Skeletal muscle satellite cell (primary cell): Measurements from ENCODE around the gene BST1.

Experiments
- H3K27me3 ChIP-seq: 2 replicates; pipeline ENCODE4 v1.7.0; 2013; ENCODE audit warnings: low read length; ENCODE audit not compliant: control insufficient read depth, insufficient read depth
- H3K36me3 ChIP-seq: 2 replicates; pipeline ENCODE4 v1.7.0; 2013; ENCODE audit warnings: mild to moderate bottlenecking, control low read depth, low read length; ENCODE audit not compliant: insufficient read depth
- H3K4me1 ChIP-seq: 2 replicates; pipeline ENCODE4 v1.7.0; 2013; ENCODE audit warnings: low read length; ENCODE audit not compliant: control insufficient read depth, insufficient read depth
- H3K4me2 ChIP-seq: 2 replicates; pipeline ENCODE4 v1.7.0; 2013; ENCODE audit warnings: mild to moderate bottlenecking, low read length
- H3K4me3 ChIP-seq: 2 replicates; pipeline ENCODE4 v1.7.0; 2013; ENCODE audit warnings: low read length
- H3K9ac ChIP-seq: 2 replicates; pipeline ENCODE4 v1.7.0; 2013; ENCODE audit warnings: mild to moderate bottlenecking, low read depth, low read length, moderate library complexity
- H3K9me3 ChIP-seq: replicated peaks from 2 replicates; pipeline ENCODE4 v1.7.0; 2013; ENCODE audit warnings: mild to moderate bottlenecking, control low read depth, low read length

Gene BST1

GRCh38 chr4:15774020-15774420 is 71.2 kb downstream of the BST1 start:
- Histone ChIP-seq H3K4me3 (no peak overlapping the region), H3K9ac (no peak overlapping the region), H3K9me3 (no peaks in the 10 kb centered on the region), H3K36me3 (no peaks in the 10 kb centered on the region), H3K4me2 (no peak overlapping the region), H3K4me1 (peaks cover 9% of the 10 kb centered on the region), H3K27me3 (peaks cover 70% of the 10 kb centered on the region)

DNA sequence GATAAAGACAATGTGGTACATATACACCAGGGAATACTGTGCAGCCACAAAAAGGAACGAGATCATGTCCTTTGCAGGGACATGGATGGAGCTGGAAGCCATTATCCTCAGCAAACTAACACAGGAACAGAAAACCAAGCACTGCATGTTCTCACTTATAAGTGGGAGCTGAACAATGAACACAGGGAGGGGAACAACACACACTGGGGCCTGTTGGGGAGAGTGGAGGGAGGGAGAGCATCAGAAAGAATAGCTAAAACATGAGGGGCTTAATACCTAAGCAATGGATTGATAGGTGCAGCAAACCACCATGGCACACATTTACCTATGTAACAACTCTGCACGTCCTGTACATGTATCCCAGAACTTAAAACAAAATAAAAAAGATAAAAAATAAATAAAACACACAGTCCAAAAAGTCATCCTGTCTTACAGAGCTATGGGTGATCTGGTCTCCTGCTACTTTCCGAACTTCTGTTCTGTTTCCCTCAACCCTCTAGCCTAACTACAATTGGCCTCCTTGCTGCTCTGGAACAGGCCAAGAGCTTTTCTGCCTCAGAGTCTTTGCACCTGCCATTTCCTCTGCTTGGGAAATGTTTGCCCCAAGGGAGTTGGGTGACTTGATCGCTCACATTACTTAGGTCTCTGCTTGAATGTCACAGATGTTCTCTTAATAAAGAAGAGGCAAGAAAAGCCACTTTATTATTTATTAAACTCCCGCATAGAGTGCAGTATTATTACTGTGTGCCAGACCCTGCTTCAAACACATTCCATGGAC is 74.2 kb downstream of the BST1 start:
- peaks cover 12% of the 10 kb centered on the region for H3K4me1 ChIP-seq
- H3K36me3 ChIP-seq: no peaks in the 10 kb centered on the region
- peaks cover 77% of the 10 kb centered on the region for H3K27me3 ChIP-seq
- H3K9me3 ChIP-seq: no peaks in the 10 kb centered on the region
- H3K4me3 ChIP-seq: no peak overlapping the region
- no peak overlapping the region for H3K4me2 ChIP-seq
- no peak overlapping the region for H3K9ac ChIP-seq

GRCh38 chr4:15777697-15778288 is 74.9 kb downstream of the BST1 start:
- Histone ChIP-seq H3K36me3 (no peaks in the 10 kb centered on the region), H3K9ac (no peak overlapping the region), H3K4me3 (no peak overlapping the region)

DNA sequence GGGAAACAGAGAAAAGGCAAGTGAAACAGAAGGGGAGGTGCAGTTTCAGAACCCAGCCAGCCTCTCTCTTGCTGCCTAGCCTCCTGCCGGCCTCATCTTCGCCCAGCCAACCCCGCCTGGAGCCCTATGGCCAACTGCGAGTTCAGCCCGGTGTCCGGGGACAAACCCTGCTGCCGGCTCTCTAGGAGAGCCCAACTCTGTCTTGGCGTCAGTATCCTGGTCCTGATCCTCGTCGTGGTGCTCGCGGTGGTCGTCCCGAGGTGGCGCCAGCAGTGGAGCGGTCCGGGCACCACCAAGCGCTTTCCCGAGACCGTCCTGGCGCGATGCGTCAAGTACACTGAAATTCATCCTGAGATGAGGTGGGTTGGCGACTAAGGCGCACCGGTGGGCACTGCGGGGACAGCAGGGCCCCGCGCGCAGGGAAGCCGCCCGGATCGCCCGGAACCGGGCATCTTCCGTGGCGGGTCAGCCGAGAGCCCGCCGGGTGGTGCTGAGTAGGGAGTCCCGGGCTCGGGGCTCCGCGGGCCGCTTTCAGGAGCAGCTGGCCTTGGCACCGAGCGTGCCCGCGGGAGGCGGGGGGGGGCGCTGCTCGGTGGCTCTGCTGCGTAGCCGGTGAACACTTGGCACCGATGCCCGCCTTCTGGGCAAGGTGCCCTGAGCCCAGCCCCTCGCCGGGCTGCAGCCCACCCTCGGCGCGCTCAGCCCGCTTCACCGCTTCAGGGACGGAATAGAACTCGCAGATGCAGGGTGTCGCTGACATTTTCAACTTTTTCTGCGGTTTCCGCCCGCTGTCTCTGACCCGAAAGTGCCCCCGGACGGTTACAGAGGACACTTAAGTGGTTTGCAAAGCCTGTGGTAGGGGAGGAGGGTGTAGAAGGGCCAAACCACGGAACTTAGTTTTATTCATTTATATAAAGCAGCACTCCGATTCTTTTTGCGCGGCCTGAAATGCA is 75.7 kb downstream of the BST1 start, which contains the start of gene CD38:
Gene CD38, plus strand, starts transcription at position 40 of the 953 bp plus-strand sequence. Its CDS starts 87 bp downstream, at position 127.
- Histone ChIP-seq H3K36me3 (no peaks in the 10 kb centered on the region), H3K27me3 (peaks cover 78% of the 10 kb centered on the region), H3K4me1 (peaks cover 12% of the 10 kb centered on the region), H3K4me2 (peak within 1 kb of the TSS; percentile 74), H3K9ac (no peak within 1 kb of the TSS), H3K4me3 (peak within 1 kb of the TSS; percentile 56), H3K9me3 (no peaks in the 10 kb centered on the region)

More at GRCh38 chr4:15777697-15778288, 74.9 kb downstream of the BST1 start:
- H3K4me1 ChIP-seq: peaks cover 12% of the 10 kb centered on the region
- H3K9me3 ChIP-seq: no peaks in the 10 kb centered on the region
- peak overlapping the region; percentile 74 for H3K4me2 ChIP-seq
- peaks cover 76% of the 10 kb centered on the region for H3K27me3 ChIP-seq

DNA sequence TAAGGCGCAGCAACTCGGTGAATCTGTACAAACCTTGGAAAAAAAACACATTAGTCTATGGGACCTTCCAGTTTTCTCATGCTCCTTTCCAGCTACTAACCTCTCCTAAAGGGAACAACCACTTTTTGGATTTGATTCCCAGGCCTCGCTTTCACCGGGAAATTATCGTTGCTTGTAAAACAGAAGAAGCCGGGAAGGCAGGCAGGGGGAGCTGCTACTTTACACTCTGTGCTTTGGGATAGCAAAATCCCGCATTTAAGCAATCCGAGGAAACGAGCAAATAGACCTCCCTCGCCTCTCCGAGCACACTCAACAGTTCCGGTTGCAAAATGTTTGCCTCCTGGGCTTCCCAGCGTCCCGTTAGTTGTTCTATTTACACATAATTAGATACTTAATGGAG is 76.4 kb downstream of the BST1 start:
- H3K27me3 ChIP-seq: peaks cover 80% of the 10 kb centered on the region
- peaks cover 12% of the 10 kb centered on the region for H3K4me1 ChIP-seq
- peak overlapping the region; percentile 56 for H3K4me3 ChIP-seq
- no peaks in the 10 kb centered on the region for H3K9me3 ChIP-seq
- H3K9ac ChIP-seq: no peak overlapping the region
- peak overlapping the region; percentile 74 for H3K4me2 ChIP-seq
- no peaks in the 10 kb centered on the region for H3K36me3 ChIP-seq

DNA sequence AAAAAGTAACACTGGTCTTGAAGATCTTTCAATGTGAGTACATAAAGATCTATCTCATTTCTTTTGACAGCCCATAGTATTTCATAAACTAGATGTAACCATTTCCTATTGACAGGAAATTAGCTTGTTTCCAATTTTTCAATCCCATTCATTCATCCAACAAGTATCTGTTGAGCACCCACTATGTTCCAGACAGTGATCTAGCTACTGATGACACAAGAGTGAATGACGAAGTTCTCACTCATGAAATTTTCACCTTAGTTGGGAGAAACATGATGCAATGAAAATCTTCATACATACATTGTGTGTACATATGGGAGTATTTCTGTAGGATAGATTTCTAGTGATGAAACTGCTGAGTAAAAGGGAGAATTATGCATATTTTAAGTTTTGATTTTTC is 76.9 kb downstream of the BST1 start:
- H3K4me1 ChIP-seq: peaks cover 12% of the 10 kb centered on the region
- H3K36me3 ChIP-seq: no peaks in the 10 kb centered on the region
- peak overlapping the region; percentile 74 for H3K4me2 ChIP-seq
- H3K4me3 ChIP-seq: no peak overlapping the region
- no peak overlapping the region for H3K9ac ChIP-seq
- no peaks in the 10 kb centered on the region for H3K9me3 ChIP-seq
- peaks cover 75% of the 10 kb centered on the region for H3K27me3 ChIP-seq

GRCh38 chr4:15781427-15782095 is 78.7 kb downstream of the BST1 start:
- Histone ChIP-seq H3K4me1 (peaks cover 12% of the 10 kb centered on the region), H3K36me3 (no peaks in the 10 kb centered on the region), H3K4me3 (no peak overlapping the region)

More at GRCh38 chr4:15781427-15782095, 78.7 kb downstream of the BST1 start:
- peaks cover 66% of the 10 kb centered on the region for H3K27me3 ChIP-seq
- H3K4me2 ChIP-seq: no peak overlapping the region
- no peaks in the 10 kb centered on the region for H3K9me3 ChIP-seq
- no peak overlapping the region for H3K9ac ChIP-seq
